Effector memory CD4-positive, alpha-beta T cell (primary cell): ENCODE results near the gene PNPLA4.

Source experiments
- DNase-seq, 3 donors: peaks; one replicate each; pipeline ENCODE4 v3.0.0-alpha.2; 2020
- H3K27ac ChIP-seq: 2 replicates; pipeline ENCODE4 v1.7.0; 2013; ENCODE audit warnings: mild to moderate bottlenecking, low read length, moderate library complexity; ENCODE audit not compliant: insufficient read depth, poor library complexity, severe bottlenecking
- H3K27me3 ChIP-seq: replicated peaks from 2 replicates; pipeline ENCODE4 v1.7.0; 2013; ENCODE audit warnings: mild to moderate bottlenecking, low read length; ENCODE audit not compliant: insufficient read depth, control insufficient read depth, poor library complexity, severe bottlenecking
- H3K36me3 ChIP-seq: 2 replicates; pipeline ENCODE4 v1.7.0; 2013; ENCODE audit warnings: mild to moderate bottlenecking, low read length, moderate library complexity; ENCODE audit not compliant: control insufficient read depth, insufficient read depth
- H3K4me1 ChIP-seq: 2 replicates; pipeline ENCODE4 v1.7.0; 2013; ENCODE audit warnings: low read length, mild to moderate bottlenecking; ENCODE audit not compliant: control insufficient read depth, insufficient read depth, poor library complexity, severe bottlenecking
- H3K4me3 ChIP-seq: 2 replicates; pipeline ENCODE4 v1.7.0; 2013; ENCODE audit warnings: low read length, low read depth, mild to moderate bottlenecking; ENCODE audit not compliant: insufficient read depth, poor library complexity, severe bottlenecking
- H3K9me3 ChIP-seq: 2 replicates; pipeline ENCODE4 v1.7.0; 2013; ENCODE audit warnings: mild to moderate bottlenecking, low read length, moderate library complexity; ENCODE audit not compliant: control insufficient read depth
- total RNA-seq, 3 donors: gene quantifications; one replicate each; lab custom pipeline; 2026; lab: John Stamatoyannopoulos, UW

The PNPLA4 gene, protein sequence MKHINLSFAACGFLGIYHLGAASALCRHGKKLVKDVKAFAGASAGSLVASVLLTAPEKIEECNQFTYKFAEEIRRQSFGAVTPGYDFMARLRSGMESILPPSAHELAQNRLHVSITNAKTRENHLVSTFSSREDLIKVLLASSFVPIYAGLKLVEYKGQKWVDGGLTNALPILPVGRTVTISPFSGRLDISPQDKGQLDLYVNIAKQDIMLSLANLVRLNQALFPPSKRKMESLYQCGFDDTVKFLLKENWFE
- 2.5 to 3.3 (median 3.3) reads per million in 3 donors for total RNA-seq

DNA sequence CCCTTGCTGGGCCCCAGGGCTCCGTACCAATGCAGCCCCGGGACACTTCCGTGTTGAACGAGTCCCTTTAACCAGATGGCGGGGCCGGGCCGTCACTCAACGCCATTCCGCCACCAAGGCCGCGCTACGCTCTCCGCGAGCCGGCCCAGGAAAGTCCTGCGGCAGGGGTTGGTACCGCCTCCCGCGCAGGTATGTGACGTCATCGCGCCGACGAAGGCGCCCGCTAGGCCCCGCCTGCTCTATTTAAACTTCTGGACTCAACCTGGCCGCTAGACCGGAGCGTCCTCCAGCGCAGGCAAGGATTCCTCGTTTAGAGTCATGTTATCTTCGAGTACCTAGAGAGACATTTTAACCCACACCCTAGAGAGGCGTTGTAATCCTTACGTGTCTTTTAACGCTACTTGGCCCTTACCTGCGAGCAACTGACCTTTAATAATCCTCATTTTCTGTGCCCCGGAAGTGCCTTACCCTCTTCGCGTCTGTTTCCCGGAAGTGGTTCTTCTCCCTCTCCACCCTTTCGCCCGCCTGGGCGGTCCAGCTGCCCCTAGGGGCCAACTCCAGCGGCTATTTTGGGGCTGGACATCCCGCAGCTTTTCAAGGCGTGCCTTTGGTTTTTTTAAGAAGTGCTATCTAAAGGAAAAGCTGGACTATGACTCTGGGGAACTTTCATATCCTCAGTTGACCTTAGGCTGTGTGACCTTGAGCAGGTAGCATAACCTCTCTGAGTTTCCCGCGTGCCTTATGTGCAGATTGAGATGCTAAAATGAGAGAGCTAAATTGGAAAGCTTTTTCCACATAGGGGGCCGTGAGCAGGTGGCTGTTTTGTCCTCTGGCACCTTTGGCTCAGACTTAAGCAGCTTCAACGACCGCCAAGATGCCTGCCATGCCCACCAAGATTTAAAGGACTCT lies at the start of gene PNPLA4:
PNPLA4 (minus strand) TSS at position 155 of the 909 bp plus-strand sequence. CDS start 1,294 bp downstream, outside the sequence.
- Histone ChIP-seq H3K9me3 (no peaks in the 10 kb centered on the region), H3K4me1 (peaks cover 5% of the 10 kb centered on the region), H3K27ac (peak within 1 kb of the TSS; percentile 67), H3K27me3 (no peaks in the 10 kb centered on the region), H3K36me3 (no peaks in the 10 kb centered on the region), H3K4me3 (peak within 1 kb of the TSS; percentile 55)
- peak; percentile 60 to 76 (median 72) for DNase-seq

- H3K9me3 ChIP-seq = no peaks in the 10 kb centered on the region
- DNase-seq = no peak
- H3K27me3 ChIP-seq = no peaks in the 10 kb centered on the region
- H3K36me3 ChIP-seq = no peaks in the 10 kb centered on the region
- H3K27ac ChIP-seq = no peak overlapping the region
- no peaks in the 10 kb centered on the region for H3K4me1 ChIP-seq
- no peak overlapping the region for H3K4me3 ChIP-seq
Measured at GRCh38 chrX:7972586-7972985, 45.4 kb upstream of the PNPLA4 start.

GRCh38 chrX:7970428-7970827 lies 43.2 kb upstream of the PNPLA4 start:
- Histone ChIP-seq H3K9me3 (no peaks in the 10 kb centered on the region), H3K36me3 (no peaks in the 10 kb centered on the region), H3K4me1 (no peaks in the 10 kb centered on the region), H3K4me3 (no peak overlapping the region), H3K27me3 (no peaks in the 10 kb centered on the region), H3K27ac (no peak overlapping the region)
- no peak for DNase-seq

GRCh38 chrX:7965436-7965835 lies 38.2 kb upstream of the PNPLA4 start:
- Histone ChIP-seq H3K27ac (no peak overlapping the region), H3K36me3 (no peaks in the 10 kb centered on the region), H3K27me3 (no peaks in the 10 kb centered on the region), H3K4me1 (no peaks in the 10 kb centered on the region), H3K4me3 (no peak overlapping the region), H3K9me3 (no peaks in the 10 kb centered on the region)
- no peak for DNase-seq

GRCh38 chrX:7960246-7960645 lies 33.0 kb upstream of the PNPLA4 start:
- H3K36me3 ChIP-seq = no peaks in the 10 kb centered on the region
- no peak overlapping the region for H3K27ac ChIP-seq
- no peaks in the 10 kb centered on the region for H3K9me3 ChIP-seq
- no peaks in the 10 kb centered on the region for H3K4me1 ChIP-seq
- no peak for DNase-seq
- no peaks in the 10 kb centered on the region for H3K27me3 ChIP-seq
- no peak overlapping the region for H3K4me3 ChIP-seq

DNA sequence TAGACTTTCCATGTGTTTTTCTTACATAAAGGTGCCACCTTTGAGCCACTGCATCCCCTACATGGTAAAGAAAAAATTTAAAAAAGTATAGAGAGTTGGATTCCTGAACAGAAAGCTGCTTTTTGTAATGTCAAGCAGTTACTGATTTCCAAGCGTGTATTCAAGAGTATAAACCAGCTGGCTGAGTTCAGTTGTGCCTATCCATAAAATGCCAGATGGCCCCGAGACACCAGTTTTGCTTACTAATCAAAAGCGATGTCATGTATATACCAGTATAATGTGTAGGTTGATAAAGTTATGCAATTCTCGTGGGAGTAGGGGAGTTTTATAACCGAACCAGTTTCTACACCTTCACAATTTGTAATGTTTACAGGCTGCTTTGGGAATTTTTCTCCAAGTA lies 26.2 kb upstream of the PNPLA4 start:
- Histone ChIP-seq H3K4me1 (no peaks in the 10 kb centered on the region), H3K27me3 (no peaks in the 10 kb centered on the region), H3K4me3 (no peak overlapping the region), H3K9me3 (no peaks in the 10 kb centered on the region), H3K27ac (no peak overlapping the region), H3K36me3 (no peaks in the 10 kb centered on the region)
- DNase-seq = no peak

GRCh38 chrX:7950865-7951264 lies 23.7 kb upstream of the PNPLA4 start:
- no peaks in the 10 kb centered on the region for H3K4me1 ChIP-seq
- H3K27ac ChIP-seq = no peak overlapping the region
- H3K9me3 ChIP-seq = no peaks in the 10 kb centered on the region
- no peaks in the 10 kb centered on the region for H3K36me3 ChIP-seq
- H3K27me3 ChIP-seq = no peaks in the 10 kb centered on the region
- DNase-seq = no peak
- no peak overlapping the region for H3K4me3 ChIP-seq

- Histone ChIP-seq H3K4me3 (no peak overlapping the region), H3K27me3 (no peaks in the 10 kb centered on the region), H3K36me3 (no peaks in the 10 kb centered on the region), H3K9me3 (no peaks in the 10 kb centered on the region), H3K27ac (no peak overlapping the region), H3K4me1 (no peaks in the 10 kb centered on the region)
- no peak for DNase-seq
Measured at GRCh38 chrX:7948483-7948882, 21.3 kb upstream of the PNPLA4 start.

DNA sequence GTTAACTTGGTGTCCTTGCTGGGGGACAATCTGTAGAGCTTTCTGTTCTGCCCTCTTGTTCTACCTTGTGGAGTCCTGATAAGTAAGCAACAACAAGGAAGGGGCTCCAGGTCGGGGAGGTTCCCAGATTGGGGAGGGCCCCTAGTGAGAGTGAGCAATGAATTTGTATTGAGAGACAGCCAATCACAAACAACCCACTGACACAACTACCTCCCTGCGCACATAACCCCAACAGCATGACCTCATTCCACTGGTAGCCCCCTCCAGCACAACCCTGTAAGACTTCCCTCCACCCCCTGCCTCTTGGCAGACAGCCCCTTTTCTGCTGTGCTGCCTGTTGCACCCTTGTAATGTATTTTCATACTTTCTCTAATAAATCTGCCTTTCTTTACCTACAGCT lies 19.7 kb upstream of the PNPLA4 start:
- no peak for DNase-seq
- Histone ChIP-seq H3K27ac (no peak overlapping the region), H3K4me3 (no peak overlapping the region), H3K36me3 (no peaks in the 10 kb centered on the region), H3K4me1 (no peaks in the 10 kb centered on the region), H3K9me3 (no peaks in the 10 kb centered on the region), H3K27me3 (no peaks in the 10 kb centered on the region)

- no peak for DNase-seq
- no peak overlapping the region for H3K27ac ChIP-seq
- H3K27me3 ChIP-seq = no peaks in the 10 kb centered on the region
- no peak overlapping the region for H3K4me3 ChIP-seq
- no peaks in the 10 kb centered on the region for H3K4me1 ChIP-seq
- H3K36me3 ChIP-seq = no peaks in the 10 kb centered on the region
- H3K9me3 ChIP-seq = no peaks in the 10 kb centered on the region
Measured at GRCh38 chrX:7943600-7944245, 16.5 kb upstream of the PNPLA4 start.
